Urinary bladder (tissue), 4 donors: Measurements from ENCODE around the gene POMT1. TPM values are rescaled to one million over a fixed set of nuclear protein-coding genes. Genes with fewer than 3 reads are reported as not detected.

Source experiments
- DNase-seq: peaks from one replicate; pipeline ENCODE4 v3.0.0-alpha.2; 2015; ENCODE audit errors: extremely low spot score
- H3K27ac ChIP-seq: one replicate; pipeline ENCODE4 v1.5.1; 2013; ENCODE audit warnings: low read depth, mild to moderate bottlenecking, moderate library complexity
- H3K36me3 ChIP-seq: one replicate; pipeline ENCODE4 v1.6.1; 2013; ENCODE audit warnings: mild to moderate bottlenecking, moderate library complexity; ENCODE audit not compliant: insufficient read depth
- H3K4me1 ChIP-seq: one replicate; pipeline ENCODE4 v1.6.1; 2013; ENCODE audit warnings: mild to moderate bottlenecking, moderate library complexity; ENCODE audit not compliant: insufficient read depth
- H3K4me3 ChIP-seq: one replicate; pipeline ENCODE4 v1.5.1; 2013; ENCODE audit warnings: low read depth, low read length
- WGBS: extraction: QIAGEN DNeasy Blood & Tissue Kit; methylation state at CpG from one replicate; pipeline ENCODE4 v1.1.7; 2013; 5-methylcytosine and 5-hydroxymethylcytosine counted together
- polyA plus RNA-seq: library from polyadenylated mRNA; stranded (reverse); fragments of 200-250 nt; gene quantifications from one replicate; pipeline ENCODE4 v1.2.3, GENCODE V29; 2013
- total RNA-seq: library from RNA; depleted of rRNA; stranded (reverse); fragments of >200 nt; gene quantifications from one replicate; pipeline ENCODE4 v1.2.3, GENCODE V29; 2014
- donor health status: healthy with polysubstance abuse.
- donor health status: healthy.

Gene POMT1
- total and polyA plus RNA-seq, 2 donors: 17.5 to 20.1 TPM

- 77% methylated on average over 19 of the region's 19 CpGs for WGBS
- Histone ChIP-seq H3K27ac (no peak overlapping the region), H3K4me1 (no peaks in the 10 kb centered on the region), H3K36me3 (peaks cover 12% of the 10 kb centered on the region), H3K4me3 (no peak overlapping the region)
- DNase-seq: peak; percentile 78
Measured at GRCh38 chr9:131481441-131482342, 21.0 kb upstream of the POMT1 start.

DNA sequence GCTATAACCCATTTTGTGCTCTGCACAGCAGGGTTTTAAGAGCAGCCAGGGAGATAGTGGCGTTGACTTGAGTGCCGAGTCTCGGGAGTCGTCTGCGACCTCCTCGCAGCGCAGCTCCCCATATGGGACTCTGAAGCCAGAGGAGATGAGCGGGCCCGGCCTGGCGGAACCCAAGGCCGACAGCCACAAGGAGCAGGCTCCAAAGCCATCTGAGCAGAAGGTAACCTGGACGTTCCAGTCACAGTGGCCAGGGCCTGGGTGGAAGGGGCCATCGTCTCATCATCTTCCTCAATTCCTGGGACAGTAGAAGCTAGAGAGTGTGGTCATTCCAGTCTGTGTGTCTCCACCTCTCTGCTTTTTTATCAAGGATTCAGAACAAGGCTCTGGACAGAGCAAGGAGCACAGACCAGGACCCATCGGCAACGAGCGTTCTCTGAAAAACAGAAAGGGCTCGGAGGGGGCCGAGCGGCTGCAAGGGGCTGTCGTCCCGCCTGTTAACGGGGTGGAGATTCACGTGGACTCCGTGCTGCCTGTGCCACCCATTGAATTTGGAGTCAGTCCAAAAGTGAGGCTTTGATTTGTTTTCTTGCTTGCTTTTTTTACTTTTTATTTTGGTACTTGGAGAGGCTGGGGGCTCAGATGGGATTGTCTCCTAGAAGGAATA lies 20.2 kb upstream of the POMT1 start:
- H3K36me3 ChIP-seq: peaks cover 16% of the 10 kb centered on the region

GRCh38 chr9:131483319-131484050 lies 19.2 kb upstream of the POMT1 start:
- DNase-seq: no peak
- Histone ChIP-seq H3K4me1 (no peaks in the 10 kb centered on the region), H3K4me3 (no peak overlapping the region), H3K36me3 (peaks cover 16% of the 10 kb centered on the region), H3K27ac (no peak overlapping the region)
- WGBS: 83% methylated on average over 9 of the region's 9 CpGs

More for the DNA sequence above, 20.2 kb upstream of the POMT1 start:
- no peak for DNase-seq
- no peak overlapping the region for H3K4me3 ChIP-seq
- 85% methylated on average over 24 of the region's 24 CpGs for WGBS
- no peak overlapping the region for H3K27ac ChIP-seq
- no peaks in the 10 kb centered on the region for H3K4me1 ChIP-seq

DNA sequence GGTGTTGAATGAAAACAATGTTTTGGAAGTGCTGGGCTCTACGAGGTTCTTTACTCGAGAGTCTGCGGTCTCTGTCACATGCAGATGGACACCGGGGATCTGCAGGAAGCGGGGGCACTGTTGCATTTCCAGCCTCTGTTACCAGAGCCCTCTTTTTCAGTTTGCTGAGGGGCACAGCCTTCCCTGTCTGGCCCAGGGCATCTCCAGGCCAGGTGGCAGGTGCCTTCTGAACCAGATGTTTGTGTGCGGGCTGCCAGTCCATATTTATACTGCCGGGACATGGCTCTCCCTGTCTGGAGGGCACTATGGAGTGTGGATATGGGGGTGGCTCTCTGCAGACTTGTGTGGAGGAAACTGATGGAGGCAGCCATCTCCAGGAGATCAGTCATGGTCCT lies 18.7 kb upstream of the POMT1 start:
- Histone ChIP-seq H3K4me1 (no peaks in the 10 kb centered on the region), H3K36me3 (peaks cover 16% of the 10 kb centered on the region), H3K27ac (no peak overlapping the region), H3K4me3 (no peak overlapping the region)
- WGBS: 92% methylated on average over 7 of the region's 7 CpGs
- DNase-seq: no peak

DNA sequence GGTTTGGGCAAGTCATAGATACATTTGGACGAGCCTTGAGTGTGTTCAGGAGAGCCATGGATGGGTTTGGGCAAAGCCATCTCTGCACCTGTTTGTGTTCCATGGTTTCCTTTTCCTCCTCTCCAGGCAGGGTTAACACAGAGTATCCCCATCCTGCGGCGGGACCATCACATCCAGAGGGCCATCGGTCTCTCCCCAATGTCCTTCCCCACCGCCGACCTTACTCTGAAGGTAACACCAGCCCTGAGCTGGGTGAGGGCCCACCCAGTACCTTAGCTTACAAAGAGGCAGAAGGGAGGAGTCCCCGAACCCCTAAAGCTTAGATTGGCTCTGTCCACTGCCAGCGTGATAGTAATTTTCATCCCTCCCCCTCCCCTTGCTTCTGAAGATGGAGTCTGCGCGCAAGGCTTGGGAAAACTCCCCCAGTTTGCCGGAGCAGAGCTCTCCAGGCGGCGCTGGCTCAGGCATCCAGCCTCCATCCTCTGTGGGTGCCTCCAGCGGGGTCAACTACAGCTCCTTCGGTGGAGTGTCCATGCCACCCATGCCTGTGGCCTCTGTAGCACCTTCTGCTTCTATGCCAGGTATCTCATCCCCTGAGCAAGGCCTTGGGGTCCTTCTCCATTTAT lies 18.0 kb upstream of the POMT1 start:
- Histone ChIP-seq H3K4me1 (no peaks in the 10 kb centered on the region), H3K4me3 (no peak overlapping the region), H3K36me3 (peaks cover 15% of the 10 kb centered on the region), H3K27ac (no peak overlapping the region)
- no peak for DNase-seq
- 93% methylated on average over 15 of the region's 15 CpGs for WGBS

GRCh38 chr9:131485206-131485605 lies 17.5 kb upstream of the POMT1 start:
- Histone ChIP-seq H3K36me3 (peaks cover 18% of the 10 kb centered on the region), H3K4me1 (no peaks in the 10 kb centered on the region), H3K27ac (no peak overlapping the region), H3K4me3 (no peak overlapping the region)
- WGBS: 91% methylated on average over 12 of the region's 12 CpGs
- DNase-seq: no peak

DNA sequence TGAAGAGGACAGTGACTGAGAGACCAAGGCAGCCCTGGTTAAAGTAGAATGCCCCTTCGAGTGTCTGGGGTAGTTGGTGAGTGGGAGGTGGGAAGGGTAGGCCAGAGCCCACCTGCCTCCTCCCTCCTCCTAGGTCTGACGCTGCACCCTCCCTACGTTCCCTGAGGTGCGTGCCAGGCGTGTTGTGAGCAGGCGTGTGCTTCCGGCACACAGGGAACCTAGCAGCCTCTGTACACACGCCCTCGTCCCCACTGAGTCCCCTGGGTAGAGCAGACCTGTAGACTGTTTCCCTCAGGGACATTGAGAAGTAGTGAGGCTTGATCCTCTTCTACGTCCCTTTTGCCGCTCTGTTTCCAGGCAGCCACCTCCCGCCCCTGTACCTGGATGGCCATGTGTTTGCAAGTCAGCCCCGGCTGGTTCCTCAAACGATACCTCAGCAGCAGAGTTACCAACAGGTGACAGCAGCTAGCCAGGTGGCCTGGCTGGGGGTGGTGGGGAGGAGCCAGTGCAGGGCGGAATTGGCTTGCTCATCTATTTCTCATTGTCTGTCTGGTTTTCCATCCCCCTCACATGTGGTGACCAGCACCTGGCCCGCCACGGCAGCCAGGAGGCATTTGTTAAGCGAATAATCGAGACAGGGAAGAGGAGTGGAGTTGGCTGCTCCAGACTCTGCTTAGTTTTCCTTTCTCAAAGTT lies 16.8 kb upstream of the POMT1 start:
- no peak overlapping the region for H3K27ac ChIP-seq
- H3K36me3 ChIP-seq: peaks cover 19% of the 10 kb centered on the region
- no peak overlapping the region for H3K4me3 ChIP-seq
- 88% methylated on average over 19 of the region's 19 CpGs for WGBS
- no peaks in the 10 kb centered on the region for H3K4me1 ChIP-seq
- DNase-seq: no peak

DNA sequence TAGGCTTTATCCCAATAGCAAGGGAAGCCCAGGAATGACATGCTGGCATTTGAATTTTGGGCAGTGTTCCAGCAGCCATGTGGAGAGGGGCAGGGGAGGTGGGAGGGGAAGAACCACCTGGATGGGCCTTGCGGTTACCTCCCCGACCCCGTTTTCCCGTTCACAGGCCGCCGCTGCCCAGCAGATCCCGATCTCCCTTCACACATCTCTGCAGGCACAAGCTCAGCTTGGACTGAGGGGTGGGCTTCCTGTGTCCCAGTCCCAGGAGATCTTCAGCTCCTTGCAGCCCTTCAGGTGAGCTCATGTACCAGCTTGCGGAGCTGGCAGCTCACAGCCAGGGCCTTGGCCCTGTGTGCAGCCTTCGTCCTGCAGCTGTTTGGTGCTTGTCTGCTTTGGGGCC lies 15.7 kb upstream of the POMT1 start:
- no peak overlapping the region for H3K27ac ChIP-seq
- no peak overlapping the region for H3K4me3 ChIP-seq
- DNase-seq: no peak
- no peaks in the 10 kb centered on the region for H3K4me1 ChIP-seq
- 88% methylated on average over 9 of the region's 9 CpGs for WGBS
- peaks cover 19% of the 10 kb centered on the region for H3K36me3 ChIP-seq

DNA sequence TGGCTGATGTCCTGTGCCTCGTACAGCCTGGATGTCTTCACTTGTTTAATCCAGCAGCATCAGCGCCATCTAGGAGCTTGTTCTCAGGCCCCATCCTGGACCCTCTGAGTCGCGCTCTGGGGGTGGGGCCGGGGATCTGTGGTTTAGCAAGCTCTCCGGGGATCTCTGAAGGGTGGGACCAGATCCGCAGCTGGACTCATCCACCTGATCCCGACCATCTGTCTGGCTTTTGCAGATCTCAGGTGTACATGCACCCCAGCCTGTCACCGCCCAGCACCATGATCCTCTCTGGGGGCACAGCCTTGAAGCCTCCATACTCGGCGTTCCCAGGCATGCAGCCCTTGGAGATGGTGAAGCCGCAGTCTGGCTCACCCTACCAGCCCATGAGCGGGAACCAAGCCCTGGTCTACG lies 15.1 kb upstream of the POMT1 start:
- H3K27ac ChIP-seq: no peak overlapping the region
- peaks cover 20% of the 10 kb centered on the region for H3K36me3 ChIP-seq
- no peak overlapping the region for H3K4me3 ChIP-seq
- no peak for DNase-seq
- WGBS: 79% methylated on average over 14 of the region's 14 CpGs
- H3K4me1 ChIP-seq: no peaks in the 10 kb centered on the region

- no peak for DNase-seq
- Histone ChIP-seq H3K36me3 (peaks cover 17% of the 10 kb centered on the region), H3K4me3 (no peak overlapping the region), H3K4me1 (no peaks in the 10 kb centered on the region), H3K27ac (no peak overlapping the region)
- 60% methylated on average over 8 of the region's 8 CpGs for WGBS
Measured at GRCh38 chr9:131490514-131490913, 12.2 kb upstream of the POMT1 start.

GRCh38 chr9:131491001-131491710 lies 11.6 kb upstream of the POMT1 start:
- peaks cover 17% of the 10 kb centered on the region for H3K36me3 ChIP-seq
- H3K4me1 ChIP-seq: no peaks in the 10 kb centered on the region
- WGBS: 91% methylated on average over 20 of the region's 20 CpGs
- no peak for DNase-seq
- H3K4me3 ChIP-seq: no peak overlapping the region
- H3K27ac ChIP-seq: no peak overlapping the region

DNA sequence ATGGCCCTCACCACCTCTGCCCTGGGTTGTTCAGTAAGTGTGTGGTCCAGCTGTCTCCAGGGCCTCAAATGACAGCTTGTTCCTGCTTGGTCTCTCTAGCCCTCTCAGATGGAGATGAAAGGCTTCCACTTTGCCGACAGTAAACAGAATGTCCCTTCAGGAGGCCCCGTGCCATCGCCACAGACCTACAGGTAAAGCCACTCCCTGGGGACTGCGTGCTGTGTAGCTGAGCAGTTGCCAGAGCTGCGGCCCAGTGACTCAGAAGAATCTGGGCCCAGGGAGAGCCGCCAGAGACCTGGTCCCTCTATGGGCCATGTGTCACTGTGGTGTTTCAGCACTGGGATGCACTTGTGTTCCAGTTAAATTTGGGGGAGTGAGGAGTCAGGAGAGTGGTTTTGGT lies 10.6 kb upstream of the POMT1 start:
- no peak overlapping the region for H3K27ac ChIP-seq
- no peak for DNase-seq
- H3K36me3 ChIP-seq: peaks cover 13% of the 10 kb centered on the region
- no peaks in the 10 kb centered on the region for H3K4me1 ChIP-seq
- 74% methylated on average over 6 of the region's 6 CpGs for WGBS
- no peak overlapping the region for H3K4me3 ChIP-seq
